ENCODE measurements around the gene GNAZ.

GNAZ gene

DNA sequence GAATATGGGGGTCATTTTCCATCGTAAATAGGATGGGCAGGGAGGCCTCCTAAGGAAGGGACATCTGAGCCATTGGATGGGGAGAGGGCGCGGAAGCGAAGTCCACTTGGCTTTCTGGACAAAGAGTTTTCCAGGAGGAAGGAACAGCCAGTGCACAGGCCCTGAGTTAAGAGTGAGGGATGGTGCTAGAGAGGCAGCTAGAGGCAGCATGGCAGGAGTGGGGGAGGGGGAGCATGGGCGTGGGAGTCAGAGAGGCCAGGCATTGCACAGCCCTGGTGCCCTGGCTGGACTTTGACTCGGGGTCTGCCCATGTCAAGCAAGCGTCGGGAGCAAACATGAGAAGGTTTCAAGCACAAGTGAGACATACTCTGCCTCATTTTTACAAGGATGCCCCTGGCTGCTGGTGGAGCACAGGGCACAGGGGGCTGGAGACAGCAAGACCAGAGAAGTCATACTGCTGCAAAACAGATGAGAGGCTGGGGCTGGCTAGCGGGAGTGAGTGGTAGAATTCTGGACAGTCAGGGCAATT lies 9.0 kb downstream of the GNAZ start:
- no peak for DNase-seq

GRCh38 chr22:23079814-23080521 lies 9.6 kb downstream of the GNAZ start:
- DNase-seq, result no peak

DNA sequence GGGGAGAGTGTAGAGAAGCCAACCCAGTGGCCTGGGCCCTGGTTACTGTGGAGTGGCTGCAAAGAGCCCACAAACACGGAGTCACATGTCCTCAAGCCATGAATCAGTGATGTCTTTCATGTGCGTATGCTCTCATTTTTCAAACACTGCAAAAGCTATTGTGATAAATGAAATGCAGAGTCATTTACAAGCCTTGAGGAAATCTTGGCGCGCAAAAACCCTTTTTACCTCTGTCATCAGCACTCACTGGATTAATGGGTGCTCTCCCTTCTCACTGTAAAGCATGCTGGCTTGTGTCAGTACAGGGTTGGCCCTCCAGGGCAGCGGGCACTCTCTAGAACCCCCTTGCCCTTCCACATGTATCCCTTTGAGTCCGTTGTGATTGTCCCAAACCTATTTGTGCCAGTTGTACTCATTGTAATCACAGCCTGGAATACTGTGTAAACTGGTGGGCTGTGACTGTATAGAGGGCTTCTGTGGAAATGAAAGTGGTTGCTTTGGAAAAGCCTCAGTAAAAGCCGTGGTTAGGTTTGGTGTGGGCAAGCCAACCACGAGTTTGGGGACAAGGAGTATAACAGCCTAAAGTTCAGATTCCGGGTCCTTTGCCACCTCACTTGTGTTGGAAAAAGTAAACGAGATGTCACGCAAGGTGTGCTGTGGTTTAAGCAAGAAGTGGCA lies 10.4 kb downstream of the GNAZ start:
- no peak for DNase-seq

GRCh38 chr22:23082534-23083314 lies 12.4 kb downstream of the GNAZ start:
- DNase-seq, result no peak

DNA sequence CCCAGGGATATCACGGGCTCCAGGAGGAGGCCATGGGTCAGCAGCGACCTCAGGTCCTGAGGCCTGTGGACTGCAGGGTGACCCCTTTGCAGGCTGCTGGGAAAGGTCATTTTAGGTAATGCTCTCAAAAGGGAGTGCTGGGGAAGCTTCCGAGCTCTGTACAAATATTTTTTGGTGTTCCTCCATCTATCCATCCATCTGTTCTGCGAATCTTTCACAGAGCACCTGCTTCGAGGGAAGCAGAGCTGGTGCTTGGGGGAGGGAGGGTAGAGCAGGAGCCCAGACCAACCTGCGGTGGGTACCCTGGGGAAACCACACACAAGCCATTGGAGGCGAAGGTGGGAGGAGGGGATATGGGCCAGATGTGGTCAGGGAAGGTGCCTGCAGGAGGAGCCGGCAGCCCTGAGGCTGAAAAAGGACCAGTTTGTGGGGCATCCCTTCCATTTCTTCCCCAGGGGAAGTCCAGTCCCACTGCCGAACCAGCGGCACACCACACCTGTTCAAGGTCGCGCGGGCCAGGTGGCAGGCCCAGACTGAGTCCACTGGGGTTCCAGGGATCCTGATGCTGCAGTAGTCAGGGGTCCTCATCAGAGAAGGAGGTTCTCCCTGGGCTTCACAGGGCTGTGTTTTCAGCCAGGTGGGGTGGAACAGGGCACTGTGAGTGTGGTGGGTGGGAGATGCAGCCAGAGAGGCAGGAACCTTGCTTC lies 13.1 kb downstream of the GNAZ start:
- no peak for DNase-seq

GRCh38 chr22:23084453-23085350 lies 14.4 kb downstream of the GNAZ start:
- DNase-seq, result no peak

DNA sequence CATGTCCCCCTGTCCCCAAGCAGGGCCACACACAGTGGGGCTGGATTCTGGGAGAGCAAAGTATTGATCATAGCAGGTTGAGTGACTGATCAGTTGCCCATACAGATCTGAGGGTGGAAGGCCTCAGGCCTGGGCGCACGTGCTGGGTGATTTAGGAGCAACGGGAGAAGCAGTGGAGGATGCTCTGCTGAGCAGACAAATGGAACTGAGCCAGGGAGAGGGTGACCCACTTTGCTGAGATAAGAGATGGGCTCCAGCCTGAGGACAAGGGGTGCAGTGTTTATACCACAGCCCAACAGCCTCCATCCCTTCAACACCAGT lies 15.0 kb downstream of the GNAZ start:
- no peak for DNase-seq

- no peak for DNase-seq
Observed at GRCh38 chr22:23085785-23086184, 15.5 kb downstream of the GNAZ start.

DNA sequence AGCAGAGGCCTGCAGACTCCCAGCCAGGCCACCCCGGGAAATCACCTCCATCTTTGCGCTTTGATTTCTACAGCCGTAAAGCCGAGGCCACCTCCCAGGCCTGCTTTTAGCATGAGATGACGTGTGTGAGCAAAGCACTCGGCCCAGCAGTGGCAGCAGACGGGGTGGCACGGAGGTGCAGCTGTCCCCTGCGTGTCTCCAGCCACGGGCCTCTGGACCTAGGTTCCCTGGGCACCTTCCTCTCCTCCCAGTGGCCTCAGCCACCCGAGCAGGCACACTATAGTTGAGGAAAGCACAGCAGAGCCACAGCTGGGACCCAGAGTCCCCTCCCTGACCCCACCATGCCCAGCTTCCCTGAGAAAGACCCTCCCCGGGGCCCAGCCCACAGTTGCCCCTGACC lies 15.9 kb downstream of the GNAZ start:
- DNase-seq, result no peak

DNA sequence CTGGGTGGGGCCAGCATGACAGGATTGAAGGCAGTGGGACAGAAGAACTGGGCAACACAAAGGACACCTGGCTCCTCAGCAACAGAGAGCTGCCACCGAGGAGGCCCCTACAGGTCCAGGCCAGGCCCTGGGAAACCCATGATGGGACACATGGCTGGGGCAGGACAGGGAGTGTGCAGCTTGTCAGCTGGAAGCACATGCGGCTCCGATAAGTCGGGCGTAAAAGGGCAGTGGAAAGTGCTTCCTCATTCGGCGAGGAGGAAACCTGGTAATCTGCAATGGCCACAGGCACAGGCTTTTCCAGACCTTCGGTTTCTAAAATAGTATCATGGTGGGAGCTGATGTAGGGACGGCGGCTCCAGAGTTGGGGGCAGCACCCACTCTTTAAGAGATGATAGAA lies 16.5 kb downstream of the GNAZ start:
- DNase-seq, result no peak

GRCh38 chr22:23088199-23088604 lies 17.9 kb downstream of the GNAZ start:
- DNase-seq, result no peak

- DNase-seq, result no peak
Observed at GRCh38 chr22:23089010-23089409, 18.7 kb downstream of the GNAZ start.

DNA sequence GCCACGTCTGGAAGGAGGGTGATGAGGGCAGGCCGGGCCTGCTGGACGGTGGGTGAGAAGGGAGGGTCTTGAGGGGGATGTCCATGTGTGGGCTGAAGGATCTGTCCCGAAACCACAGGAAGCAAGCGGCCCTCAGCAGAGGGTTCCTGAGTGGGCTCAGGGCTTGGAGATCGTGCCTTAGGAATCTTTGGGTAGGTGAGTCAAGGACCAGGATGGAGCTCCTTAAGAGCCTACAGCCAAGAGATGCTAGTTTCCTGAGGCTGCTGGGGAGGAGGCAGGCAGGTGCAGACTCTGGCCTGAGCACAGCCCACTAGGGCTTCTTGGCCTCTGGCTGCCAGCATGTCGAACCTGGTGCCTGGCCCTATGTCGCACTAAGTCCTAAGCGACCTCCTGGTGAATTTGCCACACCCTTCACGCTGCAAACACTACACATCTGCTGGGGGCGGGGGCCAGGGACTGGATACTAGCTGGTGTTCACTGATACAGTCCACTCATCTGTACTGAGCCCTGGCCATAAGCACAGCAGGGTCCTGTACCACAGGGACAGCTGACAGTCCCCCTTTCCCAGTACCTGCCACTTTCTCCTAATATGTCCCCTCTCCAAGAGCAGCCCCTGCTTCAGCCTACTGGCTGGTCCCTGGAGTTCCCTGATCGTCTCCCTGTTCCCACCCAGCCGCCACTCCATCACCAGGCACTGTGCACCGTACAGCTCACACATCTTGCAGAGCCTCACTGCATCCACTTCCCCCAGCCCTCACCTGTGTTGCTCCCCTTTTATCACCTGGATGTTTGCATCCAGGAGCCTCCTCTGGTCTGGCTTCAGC lies 19.5 kb downstream of the GNAZ start:
- DNase-seq, result no peak

- no peak for DNase-seq
Observed at GRCh38 chr22:23090457-23090835, 20.1 kb downstream of the GNAZ start.

DNA sequence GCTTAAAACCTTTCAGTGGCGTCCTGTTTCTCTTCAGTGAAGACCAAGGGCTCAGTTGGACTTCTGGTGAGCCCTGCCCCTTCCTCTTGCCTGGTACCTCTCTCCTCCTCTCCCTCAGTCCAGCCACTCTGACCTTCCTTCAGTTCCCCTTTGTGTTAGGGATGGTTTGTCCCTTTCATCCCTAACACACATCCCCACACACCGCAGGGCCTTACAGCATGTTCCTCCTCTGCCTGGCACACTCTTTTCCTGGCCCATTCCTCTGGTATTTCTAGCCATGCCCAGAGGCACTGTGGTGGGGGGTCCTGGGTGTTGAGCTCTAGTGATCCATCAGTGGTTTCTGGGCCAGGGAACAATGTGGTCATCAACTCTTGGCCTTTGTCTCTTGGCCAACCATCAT lies 21.4 kb downstream of the GNAZ start:
- DNase-seq, result no peak

DNA sequence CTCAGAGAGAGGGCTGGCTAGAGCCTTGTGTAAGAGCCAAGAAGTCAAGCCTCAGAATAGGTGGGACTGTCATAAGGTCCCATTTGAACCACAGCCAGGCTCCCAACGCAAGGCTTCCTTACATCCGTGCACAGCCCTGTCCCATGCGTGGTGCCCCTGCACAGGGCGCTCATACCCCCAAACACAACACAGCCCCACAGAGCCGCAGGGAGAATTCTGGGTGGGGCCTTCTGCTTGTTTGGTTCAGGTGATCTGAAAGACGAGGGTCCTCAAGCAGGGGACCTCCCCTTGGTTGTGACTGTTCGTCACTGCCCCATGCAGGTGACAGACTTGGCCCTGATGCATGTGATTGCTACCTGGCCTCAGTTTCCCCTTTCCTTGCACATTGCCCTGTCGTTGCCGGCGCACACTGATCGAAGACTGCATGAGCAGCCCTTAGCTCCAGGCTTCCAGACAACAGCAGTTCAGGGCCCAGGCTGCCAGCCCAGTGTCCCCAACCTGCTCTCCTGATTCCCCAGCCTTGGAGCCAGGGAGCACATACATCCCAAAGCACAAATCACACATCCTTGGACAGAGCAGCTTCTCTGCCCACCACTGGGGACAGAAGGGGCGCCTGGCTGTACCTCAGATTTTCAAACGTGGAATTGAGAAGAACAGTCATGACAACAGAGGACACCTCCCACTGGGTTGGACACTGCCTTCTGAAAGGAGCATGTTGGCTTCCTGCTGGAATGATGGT lies 22.1 kb downstream of the GNAZ start:
- no peak for DNase-seq

DNA sequence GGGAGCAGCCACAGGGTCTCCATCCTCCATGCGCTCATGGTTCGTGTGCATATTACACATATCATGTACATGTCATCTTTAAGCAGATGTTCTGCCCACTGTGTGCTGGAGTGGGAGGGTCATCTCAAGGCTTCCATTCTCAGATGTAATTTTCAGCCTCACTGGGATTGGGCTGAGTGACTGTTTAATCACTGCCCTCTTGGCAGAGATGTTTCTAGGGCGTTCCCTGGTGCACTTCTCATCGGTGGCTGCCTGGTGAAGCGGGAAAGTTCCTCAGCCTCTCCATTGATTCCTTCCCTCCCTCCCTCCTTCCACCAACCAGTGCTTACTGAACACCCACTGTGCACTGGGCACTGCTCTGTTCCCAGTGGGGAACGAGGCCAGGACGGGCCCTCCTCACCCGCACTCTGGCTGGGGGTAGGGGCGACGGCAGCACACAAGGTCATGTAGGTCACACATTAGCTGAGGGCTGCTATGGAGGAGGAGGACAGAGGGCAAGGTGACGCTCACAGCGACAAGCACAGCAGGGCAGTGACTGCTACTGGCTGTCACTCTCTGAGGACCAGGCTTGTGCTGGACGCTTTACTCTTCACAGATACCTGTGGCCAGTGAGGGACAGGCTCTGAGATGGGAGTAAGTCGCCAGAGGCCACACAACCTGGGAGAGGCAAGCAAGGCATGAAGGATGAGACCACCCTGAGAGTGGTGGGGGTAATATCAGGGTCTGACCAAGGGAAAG lies 22.9 kb downstream of the GNAZ start:
- no peak for DNase-seq

GRCh38 chr22:23094260-23094659 lies 23.9 kb downstream of the GNAZ start:
- DNase-seq, result no peak
